GM18861 (cell line): ENCODE measurements around the gene PPEF1.
A peak's percentile ranks its signal among the peaks of the same experiment; 100 is the strongest.
"Not testable (repeated sequence)": the region's sequence is repeated elsewhere in the genome, so short reads cannot be mapped to it uniquely, and the experiment has no call there.

ENCODE experiments used
- ATAC-seq: cut with Tn5 transposase; IDR thresholded peaks from one replicate; pipeline ENCODE4 v1.9.1; 2021; ENCODE audit not compliant: unreplicated experiment

PPEF1 gene

GRCh38 chrX:18793601-18794089, 86.2 kb downstream of the PPEF1 start:
- ATAC-seq: no peak

GRCh38 chrX:18797141-18797540, 89.7 kb downstream of the PPEF1 start:
- no peak for ATAC-seq

GRCh38 chrX:18799911-18800310, 92.5 kb downstream of the PPEF1 start:
- no peak for ATAC-seq

GRCh38 chrX:18809641-18810040, 102.2 kb downstream of the PPEF1 start:
- ATAC-seq: no peak

- ATAC-seq: no peak
Measured at GRCh38 chrX:18810416-18810815, 103.0 kb downstream of the PPEF1 start.

- ATAC-seq: no peak
Measured at GRCh38 chrX:18825375-18825774, 117.9 kb downstream of the PPEF1 start.

GRCh38 chrX:18828832-18829404, 121.5 kb downstream of the PPEF1 start:
- ATAC-seq: no peak

- ATAC-seq: no peak
Measured at GRCh38 chrX:18833071-18833731, 125.8 kb downstream of the PPEF1 start.

GRCh38 chrX:18847901-18848300, 140.5 kb downstream of the PPEF1 start:
- ATAC-seq: not testable (repeated sequence)

GRCh38 chrX:18855919-18856644, 148.6 kb downstream of the PPEF1 start:
- peak; percentile 94 for ATAC-seq

- no peak for ATAC-seq
Measured at GRCh38 chrX:18856645-18856997, 149.2 kb downstream of the PPEF1 start.

GRCh38 chrX:18861511-18861910, 154.1 kb downstream of the PPEF1 start:
- ATAC-seq: no peak

GRCh38 chrX:18864390-18864920, 157.0 kb downstream of the PPEF1 start:
- no peak for ATAC-seq

GRCh38 chrX:18871161-18871890, 163.9 kb downstream of the PPEF1 start:
- ATAC-seq: no peak

- ATAC-seq: no peak
Measured at GRCh38 chrX:18871970-18872369, 164.5 kb downstream of the PPEF1 start.

GRCh38 chrX:18872621-18873020, 165.2 kb downstream of the PPEF1 start:
- ATAC-seq: no peak

- ATAC-seq: no peak
Measured at GRCh38 chrX:18873189-18873791, 165.8 kb downstream of the PPEF1 start.

- ATAC-seq: no peak
Measured at GRCh38 chrX:18873836-18874235, 166.4 kb downstream of the PPEF1 start.

- no peak for ATAC-seq
Measured at GRCh38 chrX:18874560-18875255, 167.3 kb downstream of the PPEF1 start.

GRCh38 chrX:18875256-18875878, 167.9 kb downstream of the PPEF1 start:
- no peak for ATAC-seq
